ENCODE results near the gene C3orf62. TPM values are rescaled to one million over a fixed set of nuclear protein-coding genes. Genes with fewer than 3 reads are reported as not detected.

C3orf62 gene
- polyA plus RNA-seq, 1 donor from 2014 or later, result 1.5 TPM

Other genes with a start within 250 kb of the C3orf62 start
- gene IMPDH2, start 247.8 kb downstream of the C3orf62 start, polyA plus RNA-seq, result 96.7 TPM
- gene QRICH1, start 183.2 kb downstream of the C3orf62 start, polyA plus RNA-seq, result 23.6 TPM
- 117 TPM for gene QARS1, start 172.5 kb downstream of the C3orf62 start, polyA plus RNA-seq
- gene USP19, start 156.4 kb downstream of the C3orf62 start, polyA plus RNA-seq, result 23.5 TPM
- gene LAMB2, start 144.2 kb downstream of the C3orf62 start, polyA plus RNA-seq, result not detected
- 1.7 TPM for gene CCDC71, start 110.9 kb downstream of the C3orf62 start, polyA plus RNA-seq
- 0.54 TPM for gene KLHDC8B, start 105.6 kb downstream of the C3orf62 start, polyA plus RNA-seq
- 55.0 TPM for gene USP4, start 62.8 kb upstream of the C3orf62 start, polyA plus RNA-seq
- gene GPX1, start 81.1 kb upstream of the C3orf62 start, polyA plus RNA-seq, result 340 TPM
- gene RHOA, start 134.7 kb upstream of the C3orf62 start, polyA plus RNA-seq, result 709 TPM
- 34.2 TPM for gene TCTA, start 135.2 kb upstream of the C3orf62 start, polyA plus RNA-seq
- gene AMT, start 145.2 kb upstream of the C3orf62 start, polyA plus RNA-seq, result 1.3 TPM
- 10.1 TPM for gene NICN1, start 152.1 kb upstream of the C3orf62 start, polyA plus RNA-seq
- gene DAG1, start 193.0 kb upstream of the C3orf62 start, polyA plus RNA-seq, result 8.9 TPM